K562 (cell line): Measurements from ENCODE around the gene HJV. TPM values are rescaled to one million over a fixed set of nuclear protein-coding genes. Genes with fewer than 3 reads are reported as not detected.
A peak's percentile ranks its signal among the peaks of the same experiment; 100 is the strongest.

Experiments used
- CHCHD3 ChIP-seq: fragments of 250-450 bp; sonication (Bioruptor Pico); IDR thresholded peaks from 2 replicates; pipeline ENCODE4 v2.1.2; 2022; ENCODE audit warnings: mild to moderate bottlenecking
- CHD1 ChIP-seq: fragments of 200-600 bp; sonication (generic); IDR thresholded peaks from one replicate; pipeline ENCODE4 v1.6.1; 2012; ENCODE audit warnings: mild to moderate bottlenecking, moderate library complexity, low read length, inconsistent platforms
- DPF2 ChIP-seq: fragments of 450-650 bp; IDR thresholded peaks from 2 replicates; pipeline ENCODE4 v1.6.1; 2016
- ESRRA ChIP-seq: fragments of 450-650 bp; IDR thresholded peaks from 2 replicates; pipeline ENCODE4 v1.6.1; 2014; ENCODE audit warnings: low read depth, mild to moderate bottlenecking, moderate library complexity, borderline replicate concordance
- ETV6 ChIP-seq, 3 experiments: fragments of 150-350 bp in 1 of 3; sonication (generic) in 1 of 3; formaldehyde crosslinking in 1 of 3; IDR thresholded peaks; 2 replicates each; pipeline versions ENCODE4 v1.6.1 to v1.8.0; 2014 to 2022; ENCODE audit warnings: borderline replicate concordance in 2 of 3, low read depth in 2 of 3, antibody characterized with exemption in 1 of 3, low read length in 1 of 3, mild to moderate bottlenecking in 1 of 3, missing genetic modification reagents in 1 of 3
- HDAC6 ChIP-seq: IDR thresholded peaks from 2 replicates; pipeline ENCODE4 v1.6.1; 2012; ENCODE audit warnings: low read depth, mild to moderate bottlenecking, control low read depth, inconsistent platforms, low read length, moderate library complexity
- MCM5 ChIP-seq: fragments of 450-650 bp; IDR thresholded peaks from 2 replicates; pipeline ENCODE4 v1.6.1; 2016; ENCODE audit warnings: low read depth
- MED1 ChIP-seq: sonication (generic); formaldehyde crosslinking; IDR thresholded peaks from 2 replicates; pipeline ENCODE4 v1.8.1; 2023; ENCODE audit warnings: missing genetic modification reagents, borderline replicate concordance
- NCOA4 ChIP-seq: fragments of 450-650 bp; IDR thresholded peaks from 2 replicates; pipeline ENCODE4 v1.6.1; 2018; ENCODE audit warnings: mild to moderate bottlenecking; ENCODE audit not compliant: partially characterized antibody
- NUFIP1 ChIP-seq: fragments of 450-650 bp; IDR thresholded peaks from 2 replicates; pipeline ENCODE4 v1.6.1; 2018; ENCODE audit not compliant: partially characterized antibody
- POLR2H ChIP-seq: IDR thresholded peaks from 2 replicates; pipeline ENCODE4 v1.6.1; 2016; ENCODE audit warnings: missing genetic modification characterization, low read depth, mild to moderate bottlenecking, control low read depth, missing compliant biosample characterization, moderate library complexity
- RFX5 ChIP-seq: IDR thresholded peaks from 2 replicates; pipeline ENCODE4 v1.6.1; 2011; ENCODE audit warnings: low read depth, mild to moderate bottlenecking, improper control_type of control experiment, low read length
- TCF3 ChIP-seq: sonication (generic); formaldehyde crosslinking; IDR thresholded peaks from 2 replicates; pipeline ENCODE4 v1.4.0; 2020; ENCODE audit warnings: mild to moderate bottlenecking, missing genetic modification reagents
- ZBTB8A ChIP-seq: fragments of 450-650 bp; IDR thresholded peaks from 2 replicates; pipeline ENCODE4 v1.6.1; 2018; ENCODE audit warnings: mild to moderate bottlenecking, moderate library complexity; ENCODE audit not compliant: partially characterized antibody
- ZEB2 ChIP-seq: fragments of 450-650 bp; IDR thresholded peaks from 2 replicates; pipeline ENCODE4 v1.6.1; 2016
- ZNF507 ChIP-seq: conservative IDR thresholded peaks from 2 replicates; pipeline ENCODE4 v1.6.1; 2017; ENCODE audit warnings: missing genetic modification characterization, missing compliant biosample characterization
- ZNF785 ChIP-seq: fragments of 250-450 bp; sonication (Bioruptor Pico); IDR thresholded peaks from 2 replicates; pipeline ENCODE4 v1.4.0; 2020; ENCODE audit warnings: mild to moderate bottlenecking
- polyA plus RNA-seq, 8 experiments: library from polyadenylated mRNA; depleted of rRNA in 4 of 8; stranded (reverse) in 5 of 8; unstranded in 3 of 8; fragments of >200 nt; fragmentation: Nextera tagmentation in 2 of 8; fragmentation: Illumina TruSeq in 1 of 8; extraction: Ambion mirVana in 2 of 8; extraction: Trizol in 1 of 8; gene quantifications; 2 replicates each; pipeline versions ENCODE4 v1.2.1 to v1.2.3, GENCODE V29; 2011 to 2014; ENCODE audit warnings: inconsistent platforms in 1 of 8, missing spikeins in 1 of 8
- total RNA-seq, 7 experiments: library from RNA; depleted of rRNA in 6 of 7; stranded (reverse); fragments of >200 nt in 6 of 7; fragmentation: Illumina TruSeq in 2 of 7; extraction: Trizol in 2 of 7; gene quantifications; 2 replicates each; pipeline versions ENCODE4 v1.2.1 to v1.2.3, GENCODE V29; 2011 to 2021; ENCODE audit warnings: low replicate concordance in 1 of 7
- TF ChIP-seq, protein P1 (sequence below): sonication (generic); formaldehyde crosslinking; IDR thresholded peaks from 2 replicates; pipeline ENCODE4 v1.8.1; 2023; ENCODE audit warnings: mild to moderate bottlenecking, missing genetic modification reagents
- TF ChIP-seq, protein P2 (sequence below), 3 experiments: fragments of 200-800 bp in 1 of 3; fragments of 250-450 bp in 1 of 3; fragments of 450-650 bp in 1 of 3; sonication (Bioruptor Pico) in 1 of 3; sonication (Bioruptor generic) in 1 of 3; formaldehyde crosslinking in 1 of 3; IDR thresholded peaks; 2 replicates each; pipeline versions ENCODE4 v1.6.1 to v1.8.0; 2016 to 2022; ENCODE audit warnings: mild to moderate bottlenecking in 2 of 3, missing genetic modification characterization in 2 of 3, missing compliant biosample characterization in 1 of 3, moderate library complexity in 1 of 3
- TF ChIP-seq, protein P3 (sequence below): fragments of 450-650 bp; formaldehyde crosslinking; IDR thresholded peaks from 2 replicates; pipeline ENCODE4 v1.4.0; 2022; ENCODE audit warnings: missing genetic modification characterization
- TF ChIP-seq, protein P4 (sequence below): fragments of 250-450 bp; sonication (Bioruptor Pico); IDR thresholded peaks from 2 replicates; pipeline ENCODE4 v1.9.0; 2021; ENCODE audit warnings: mild to moderate bottlenecking

Gene HJV
- total and polyA plus RNA-seq, 9 of the 15 experiments (the other 6 are each of a cell fraction or from before 2014, with no cell fraction given), result 1.0 to 6.6 (median 2.4) TPM

DNA sequence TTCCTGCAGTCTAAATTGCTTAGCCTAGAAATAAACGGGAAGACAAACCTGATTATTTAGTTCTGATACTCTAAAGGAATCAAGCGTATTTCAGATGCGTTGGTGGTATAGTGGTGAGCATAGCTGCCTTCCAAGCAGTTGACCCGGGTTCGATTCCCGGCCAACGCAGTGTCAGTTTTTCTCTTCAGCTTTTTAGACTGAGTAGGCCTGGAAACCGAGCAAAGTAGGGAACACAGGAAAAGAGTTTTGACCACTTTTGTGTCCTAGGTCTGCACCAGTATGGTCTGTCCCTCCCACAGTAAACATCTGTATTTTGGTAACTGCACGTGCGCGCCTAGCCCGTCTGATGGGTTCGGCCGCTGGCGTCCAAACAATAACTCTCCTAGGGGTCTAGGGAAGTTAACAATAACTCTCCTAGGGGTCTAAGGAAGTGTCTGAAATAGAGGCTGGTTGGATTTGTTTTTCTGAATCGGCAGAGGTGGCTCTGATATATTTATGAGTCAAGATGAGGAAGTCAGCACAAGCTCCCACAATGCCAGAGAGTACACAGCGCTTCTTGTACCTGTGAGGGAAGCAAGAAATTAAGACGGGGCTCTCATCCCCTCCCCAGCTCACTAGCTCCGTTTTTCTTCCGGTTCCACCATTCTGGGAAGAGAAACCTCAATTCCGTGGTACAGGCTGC lies 15.6 kb upstream of the HJV start (continued):
- TF ChIP-seq, protein P1, sequence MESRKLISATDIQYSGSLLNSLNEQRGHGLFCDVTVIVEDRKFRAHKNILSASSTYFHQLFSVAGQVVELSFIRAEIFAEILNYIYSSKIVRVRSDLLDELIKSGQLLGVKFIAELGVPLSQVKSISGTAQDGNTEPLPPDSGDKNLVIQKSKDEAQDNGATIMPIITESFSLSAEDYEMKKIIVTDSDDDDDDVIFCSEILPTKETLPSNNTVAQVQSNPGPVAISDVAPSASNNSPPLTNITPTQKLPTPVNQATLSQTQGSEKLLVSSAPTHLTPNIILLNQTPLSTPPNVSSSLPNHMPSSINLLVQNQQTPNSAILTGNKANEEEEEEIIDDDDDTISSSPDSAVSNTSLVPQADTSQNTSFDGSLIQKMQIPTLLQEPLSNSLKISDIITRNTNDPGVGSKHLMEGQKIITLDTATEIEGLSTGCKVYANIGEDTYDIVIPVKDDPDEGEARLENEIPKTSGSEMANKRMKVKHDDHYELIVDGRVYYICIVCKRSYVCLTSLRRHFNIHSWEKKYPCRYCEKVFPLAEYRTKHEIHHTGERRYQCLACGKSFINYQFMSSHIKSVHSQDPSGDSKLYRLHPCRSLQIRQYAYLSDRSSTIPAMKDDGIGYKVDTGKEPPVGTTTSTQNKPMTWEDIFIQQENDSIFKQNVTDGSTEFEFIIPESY, result 0 out of 2 replicates have a peak, but pooled peaks have one; percentile 6
- TF ChIP-seq MED1 (CRISPR knock-in tag) (no peak), ETV6 (IDR thresholded peaks at IDR 0.05; ENCODE audit: borderline replicate concordance in 1 of 2, low read depth in 2 of 2, low read length in 1 of 2) (no peak), ETV6 (CRISPR knock-in tag; IDR thresholded peaks at IDR 0.05; ENCODE audit: borderline replicate concordance) (no peak), POLR2H (tag) (peak; percentile 100), ZNF507 (tag) (no peak), NUFIP1 (peak; percentile 50), DPF2 (no peak; the same call in 1 of the 2 replicates), ZEB2 (no peak), CHD1 (no peak), CHCHD3 (CRISPR knock-in tag) (no peak), HDAC6 (peak; percentile 64; the same call in 1 of the 2 replicates), TCF3 (CRISPR knock-in tag) (peak; percentile 10; the same call in 1 of the 2 replicates), NCOA4 (no peak), ZNF785 (CRISPR knock-in tag) (no peak), MCM5 (no peak), RFX5 (peak; percentile 72; the same call in 1 of the 2 replicates), ESRRA (peak; percentile 13; the same call in 1 of the 2 replicates), ZBTB8A (peak; percentile 87)
- TF ChIP-seq, protein P2, sequence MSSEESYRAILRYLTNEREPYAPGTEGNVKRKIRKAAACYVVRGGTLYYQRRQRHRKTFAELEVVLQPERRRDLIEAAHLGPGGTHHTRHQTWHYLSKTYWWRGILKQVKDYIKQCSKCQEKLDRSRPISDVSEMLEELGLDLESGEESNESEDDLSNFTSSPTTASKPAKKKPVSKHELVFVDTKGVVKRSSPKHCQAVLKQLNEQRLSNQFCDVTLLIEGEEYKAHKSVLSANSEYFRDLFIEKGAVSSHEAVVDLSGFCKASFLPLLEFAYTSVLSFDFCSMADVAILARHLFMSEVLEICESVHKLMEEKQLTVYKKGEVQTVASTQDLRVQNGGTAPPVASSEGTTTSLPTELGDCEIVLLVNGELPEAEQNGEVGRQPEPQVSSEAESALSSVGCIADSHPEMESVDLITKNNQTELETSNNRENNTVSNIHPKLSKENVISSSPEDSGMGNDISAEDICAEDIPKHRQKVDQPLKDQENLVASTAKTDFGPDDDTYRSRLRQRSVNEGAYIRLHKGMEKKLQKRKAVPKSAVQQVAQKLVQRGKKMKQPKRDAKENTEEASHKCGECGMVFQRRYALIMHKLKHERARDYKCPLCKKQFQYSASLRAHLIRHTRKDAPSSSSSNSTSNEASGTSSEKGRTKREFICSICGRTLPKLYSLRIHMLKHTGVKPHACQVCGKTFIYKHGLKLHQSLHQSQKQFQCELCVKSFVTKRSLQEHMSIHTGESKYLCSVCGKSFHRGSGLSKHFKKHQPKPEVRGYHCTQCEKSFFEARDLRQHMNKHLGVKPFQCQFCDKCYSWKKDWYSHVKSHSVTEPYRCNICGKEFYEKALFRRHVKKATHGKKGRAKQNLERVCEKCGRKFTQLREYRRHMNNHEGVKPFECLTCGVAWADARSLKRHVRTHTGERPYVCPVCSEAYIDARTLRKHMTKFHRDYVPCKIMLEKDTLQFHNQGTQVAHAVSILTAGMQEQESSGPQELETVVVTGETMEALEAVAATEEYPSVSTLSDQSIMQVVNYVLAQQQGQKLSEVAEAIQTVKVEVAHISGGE (CRISPR knock-in tag; IDR thresholded peaks at IDR 0.05), result 0 out of 6 replicates have a peak, but pooled peaks of 1 of the 3 experiments have one; percentile 22
- TF ChIP-seq, protein P3, sequence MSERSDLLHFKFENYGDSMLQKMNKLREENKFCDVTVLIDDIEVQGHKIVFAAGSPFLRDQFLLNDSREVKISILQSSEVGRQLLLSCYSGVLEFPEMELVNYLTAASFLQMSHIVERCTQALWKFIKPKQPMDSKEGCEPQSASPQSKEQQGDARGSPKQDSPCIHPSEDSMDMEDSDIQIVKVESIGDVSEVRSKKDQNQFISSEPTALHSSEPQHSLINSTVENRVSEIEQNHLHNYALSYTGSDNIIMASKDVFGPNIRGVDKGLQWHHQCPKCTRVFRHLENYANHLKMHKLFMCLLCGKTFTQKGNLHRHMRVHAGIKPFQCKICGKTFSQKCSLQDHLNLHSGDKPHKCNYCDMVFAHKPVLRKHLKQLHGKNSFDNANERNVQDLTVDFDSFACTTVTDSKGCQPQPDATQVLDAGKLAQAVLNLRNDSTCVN, result 0 out of 2 replicates have a peak, but pooled peaks have one; percentile 28
- TF ChIP-seq, protein P4, sequence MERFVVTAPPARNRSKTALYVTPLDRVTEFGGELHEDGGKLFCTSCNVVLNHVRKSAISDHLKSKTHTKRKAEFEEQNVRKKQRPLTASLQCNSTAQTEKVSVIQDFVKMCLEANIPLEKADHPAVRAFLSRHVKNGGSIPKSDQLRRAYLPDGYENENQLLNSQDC (CRISPR knock-in tag), result no peak
